DMS53 treated with DMSO at 0.1 percent for 48 hours (cell line): ENCODE measurements around the gene AK5.

Experiments
- DNase-seq: peaks from one replicate; lab custom pipeline; 2025; ENCODE audit not compliant: unreplicated experiment; lab: John Stamatoyannopoulos, UW

Gene AK5

DNA sequence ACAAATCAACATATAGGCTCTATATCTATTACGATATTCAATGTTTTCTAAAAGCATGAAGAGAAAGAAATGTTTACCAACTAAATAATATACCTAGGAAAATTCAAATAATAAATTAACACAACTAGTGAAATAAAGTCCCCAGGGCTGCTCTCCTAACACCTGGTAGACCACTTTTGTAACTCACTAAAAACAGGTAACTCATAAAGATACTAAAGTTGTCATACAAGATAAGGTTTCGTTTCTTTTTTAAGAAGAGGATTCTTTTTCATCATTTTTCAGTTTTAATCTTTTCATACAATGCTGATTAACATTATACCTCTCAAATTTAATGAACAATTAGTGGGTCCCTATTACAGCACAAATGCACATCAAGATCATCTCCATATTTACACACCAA, 301.7 kb downstream of the AK5 start:
- DNase-seq = no peak

DNA sequence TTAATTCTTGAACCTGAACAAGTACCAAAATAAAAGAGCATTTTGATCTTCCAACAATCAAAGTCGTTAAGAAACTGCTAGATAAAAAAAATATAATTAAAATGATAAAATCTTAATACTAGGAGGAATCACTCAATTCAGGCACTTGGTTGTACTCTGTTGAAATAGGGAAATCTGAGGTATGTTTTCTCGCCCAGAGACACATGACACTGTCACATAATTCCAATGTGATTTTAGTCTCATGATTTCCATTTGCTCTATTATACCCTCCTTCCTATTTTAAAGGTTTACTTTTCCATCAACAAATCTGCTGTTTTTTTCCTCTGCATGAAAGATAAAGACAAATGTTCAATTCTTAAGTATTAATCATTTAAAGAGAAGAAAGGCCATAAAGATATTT, 303.1 kb downstream of the AK5 start:
- DNase-seq = no peak

DNA sequence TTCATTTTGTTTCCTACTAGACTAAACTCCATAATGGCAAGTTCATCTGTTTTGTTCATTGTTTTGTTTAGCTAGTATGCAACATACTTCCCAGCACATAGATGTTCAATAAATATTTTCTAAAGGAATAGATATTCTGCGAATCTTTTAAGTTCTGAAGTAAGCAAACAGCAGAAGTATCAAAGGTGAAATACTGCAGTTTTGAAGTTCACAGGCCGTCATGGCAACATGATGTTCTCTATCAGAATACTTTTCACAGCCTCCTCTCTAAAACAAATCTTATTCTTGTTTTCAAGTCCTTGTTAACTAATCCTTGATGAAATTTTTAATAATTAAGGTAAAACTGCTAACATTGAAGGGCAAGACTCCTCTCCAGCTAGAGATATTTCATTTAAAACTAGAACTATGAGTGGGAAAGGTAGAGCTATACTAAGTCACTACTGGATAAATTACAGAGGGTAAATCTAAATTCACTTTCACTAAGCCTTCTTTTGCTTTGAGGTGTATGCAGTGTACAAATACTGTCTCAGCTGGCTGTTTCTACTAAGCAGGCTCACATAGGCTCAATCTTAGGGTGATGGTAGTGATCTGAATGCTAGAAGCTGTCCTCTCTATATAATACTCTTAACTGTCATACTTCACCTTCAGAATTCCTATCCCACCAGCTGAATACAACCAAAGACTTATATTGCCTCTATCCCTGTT, 303.9 kb downstream of the AK5 start:
- no peak for DNase-seq

DNA sequence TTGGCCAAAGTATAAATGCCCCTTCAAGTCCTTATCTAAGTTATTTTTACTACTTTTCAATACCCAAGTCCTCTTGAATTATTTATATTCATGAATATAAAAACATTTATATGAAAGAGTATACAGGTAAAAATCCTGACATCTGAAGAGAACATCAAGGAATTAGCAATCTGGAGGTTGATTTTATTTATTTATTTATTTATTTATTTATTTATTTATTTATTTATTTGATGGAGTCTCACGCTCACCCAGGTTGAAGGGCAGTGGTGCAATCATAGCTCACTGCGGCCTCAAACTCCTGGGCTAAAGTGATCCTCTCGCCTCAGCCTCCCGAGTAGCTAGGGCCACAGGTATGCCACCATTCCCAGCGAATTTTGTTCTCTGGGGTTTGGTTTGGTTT, 307.4 kb downstream of the AK5 start:
- DNase-seq = no peak

DNA sequence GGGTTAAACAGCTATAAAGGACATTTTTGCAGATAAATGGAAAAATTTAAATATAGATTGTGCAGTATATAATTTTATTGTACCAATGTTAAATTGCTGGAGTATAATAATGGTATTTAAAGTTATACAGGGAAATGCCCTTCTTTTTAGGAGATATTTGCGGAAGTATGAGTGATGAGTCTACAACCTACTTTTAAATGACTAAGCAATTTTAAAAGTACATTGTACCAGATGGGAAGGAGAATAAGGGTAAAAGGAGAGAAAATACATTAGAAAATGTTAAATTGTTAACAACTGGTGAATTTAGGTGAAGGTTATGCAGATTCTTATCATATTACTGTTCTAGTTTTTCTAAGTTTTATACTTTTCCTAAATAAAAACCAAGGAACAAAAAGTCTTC, 308.8 kb downstream of the AK5 start:
- no peak for DNase-seq

DNA sequence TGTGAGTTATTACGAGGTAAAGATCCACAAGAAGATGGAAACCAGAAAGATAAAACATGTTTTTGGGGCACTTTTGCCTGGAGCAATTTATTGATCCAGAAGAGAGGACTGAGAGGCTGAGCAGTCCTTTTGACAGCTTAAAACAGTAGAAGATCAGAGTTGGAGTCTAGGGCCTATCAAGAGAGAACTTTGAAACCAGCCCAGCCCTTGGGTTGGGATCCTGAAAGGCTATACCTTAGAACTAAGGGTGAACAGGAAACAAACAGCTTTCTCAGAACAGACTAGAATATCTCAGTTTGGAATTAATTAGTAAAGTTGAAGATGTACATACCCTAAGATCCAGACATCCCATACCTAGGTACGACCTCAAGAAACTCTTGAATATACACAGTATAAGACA, 311.1 kb downstream of the AK5 start:
- DNase-seq = no peak

DNA sequence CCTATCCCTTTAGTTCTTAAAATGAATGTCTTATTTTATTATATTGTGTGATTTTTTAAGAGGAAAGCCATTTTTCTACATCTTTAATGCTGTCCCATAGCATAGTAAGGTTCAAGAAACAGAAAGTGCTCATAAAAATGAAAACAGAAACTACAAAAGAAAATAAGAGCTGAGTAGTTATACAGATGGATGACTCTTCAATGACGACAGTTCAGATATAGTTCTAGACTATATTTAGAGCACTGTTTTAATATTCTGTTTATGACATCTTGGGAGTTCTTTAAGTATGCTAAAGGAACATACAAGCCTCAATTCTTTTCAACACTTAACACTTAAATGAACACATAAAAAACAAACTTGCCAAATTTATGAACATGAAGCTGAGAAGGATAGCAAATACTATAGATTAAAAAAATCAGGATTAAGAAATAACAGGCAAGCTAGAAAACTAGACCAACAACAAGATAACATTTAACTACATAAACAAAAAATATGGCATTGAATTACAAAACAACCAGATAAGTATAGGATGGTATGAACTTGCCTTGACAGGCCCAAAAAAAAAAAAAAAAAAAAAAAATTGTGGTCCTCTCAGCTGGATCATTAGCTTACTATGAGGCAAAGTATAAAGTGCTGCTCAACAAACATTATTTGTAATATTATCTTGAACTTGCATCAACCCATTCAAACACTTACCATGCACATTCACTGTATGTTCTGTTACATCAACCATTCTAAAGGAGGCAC, 312.7 kb downstream of the AK5 start:
- DNase-seq = no peak

DNA sequence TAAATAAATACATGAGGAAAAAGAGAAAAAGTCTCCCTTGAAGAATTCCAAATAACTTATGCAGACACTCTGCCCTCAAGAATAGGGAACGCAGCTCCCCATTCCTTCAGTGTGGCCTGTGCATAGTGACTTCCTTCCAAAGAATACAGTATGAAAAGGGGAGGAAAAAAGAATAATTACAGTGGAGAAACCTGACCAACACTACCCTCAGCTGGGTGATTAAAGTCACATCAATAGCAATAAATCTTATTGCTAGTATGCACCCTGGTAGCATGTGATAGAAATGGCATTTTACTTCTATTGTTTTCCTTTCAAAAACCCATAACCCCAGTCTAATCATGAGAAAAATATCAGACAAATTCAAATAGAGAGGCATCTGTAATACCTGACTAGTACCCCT, 315.5 kb downstream of the AK5 start:
- no peak for DNase-seq

DNA sequence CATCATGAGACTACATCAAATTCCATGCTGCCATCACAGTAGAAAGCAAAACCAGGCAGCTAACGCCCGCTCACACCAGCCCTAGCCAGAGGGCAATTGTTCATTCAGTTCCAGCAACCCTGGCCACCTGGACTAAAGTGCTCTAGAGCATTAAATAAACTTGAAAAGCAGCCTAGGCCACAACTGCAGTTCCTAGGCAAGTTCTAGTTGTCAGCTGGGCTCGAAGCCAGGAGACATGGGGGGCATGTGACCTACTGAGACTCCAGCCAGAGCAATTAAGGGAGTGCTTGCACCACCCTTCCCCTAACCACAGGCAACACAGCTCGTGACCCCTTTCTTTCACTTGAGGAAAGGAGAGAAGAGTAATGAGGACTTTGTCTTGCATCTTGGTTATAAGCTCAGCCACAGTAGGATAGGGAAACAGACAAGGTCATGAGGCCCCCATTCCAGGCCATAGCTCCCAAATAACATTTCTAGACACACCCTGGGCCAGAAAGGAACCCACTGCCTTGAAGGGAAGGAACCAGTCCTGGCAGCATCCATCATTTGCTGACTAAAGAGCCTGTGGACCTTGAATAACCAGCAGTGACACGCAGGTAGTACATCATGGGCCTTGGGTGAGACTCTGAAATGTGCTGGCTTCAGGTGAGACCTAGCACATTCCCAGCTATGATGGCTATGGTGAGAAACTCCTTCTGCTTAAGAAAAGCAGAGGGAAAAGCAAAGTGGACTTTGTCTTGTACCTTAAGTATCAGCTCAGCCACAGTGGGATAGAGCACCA, 323.6 kb downstream of the AK5 start:
- no peak for DNase-seq

DNA sequence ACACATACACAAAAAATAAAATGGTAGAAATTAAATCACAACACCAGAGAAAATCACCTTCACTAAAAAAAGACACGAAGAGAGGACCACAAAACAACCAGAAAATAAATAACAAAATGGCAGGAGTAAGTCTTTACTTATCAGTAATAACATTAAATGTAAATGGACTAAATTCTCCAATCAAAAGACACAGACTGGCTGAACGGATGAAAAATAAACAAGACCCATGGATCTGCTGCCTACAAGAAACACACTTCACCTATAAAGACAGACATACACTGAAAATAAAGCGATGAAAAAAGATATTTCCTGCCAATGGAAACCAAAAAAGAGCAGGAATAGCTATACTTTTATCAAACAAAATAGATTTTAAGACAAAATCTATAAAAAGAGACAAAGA, 327.1 kb downstream of the AK5 start:
- DNase-seq = no peak
